ENCODE measurements around the gene VCL.

- TF ChIP-seq, protein P1, sequence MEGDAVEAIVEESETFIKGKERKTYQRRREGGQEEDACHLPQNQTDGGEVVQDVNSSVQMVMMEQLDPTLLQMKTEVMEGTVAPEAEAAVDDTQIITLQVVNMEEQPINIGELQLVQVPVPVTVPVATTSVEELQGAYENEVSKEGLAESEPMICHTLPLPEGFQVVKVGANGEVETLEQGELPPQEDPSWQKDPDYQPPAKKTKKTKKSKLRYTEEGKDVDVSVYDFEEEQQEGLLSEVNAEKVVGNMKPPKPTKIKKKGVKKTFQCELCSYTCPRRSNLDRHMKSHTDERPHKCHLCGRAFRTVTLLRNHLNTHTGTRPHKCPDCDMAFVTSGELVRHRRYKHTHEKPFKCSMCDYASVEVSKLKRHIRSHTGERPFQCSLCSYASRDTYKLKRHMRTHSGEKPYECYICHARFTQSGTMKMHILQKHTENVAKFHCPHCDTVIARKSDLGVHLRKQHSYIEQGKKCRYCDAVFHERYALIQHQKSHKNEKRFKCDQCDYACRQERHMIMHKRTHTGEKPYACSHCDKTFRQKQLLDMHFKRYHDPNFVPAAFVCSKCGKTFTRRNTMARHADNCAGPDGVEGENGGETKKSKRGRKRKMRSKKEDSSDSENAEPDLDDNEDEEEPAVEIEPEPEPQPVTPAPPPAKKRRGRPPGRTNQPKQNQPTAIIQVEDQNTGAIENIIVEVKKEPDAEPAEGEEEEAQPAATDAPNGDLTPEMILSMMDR (IDR thresholded peaks at IDR 0.05; ENCODE audit: control extremely low read depth in 1 of 3, insufficient read depth in 1 of 3, low read depth in 1 of 3, low read length in 3 of 3): no peak
- TF ChIP-seq RXRA (IDR thresholded peaks at IDR 0.05; ENCODE audit: insufficient read depth, low read depth, low read length) (no peak), CHD1 (IDR thresholded peaks at IDR 0.05; ENCODE audit: low read depth, low read length) (no peak), ASH2L (IDR thresholded peaks at IDR 0.05; ENCODE audit: low read length) (no peak), EZH2 (IDR thresholded peaks at IDR 0.05; ENCODE audit: low read depth, low read length, severe bottlenecking) (no peak), ZNF274 (IDR thresholded peaks at IDR 0.05; ENCODE audit: borderline replicate concordance, extremely low read depth, low read length) (no peak), GTF2F1 (IDR thresholded peaks at IDR 0.05; ENCODE audit: borderline replicate concordance, low read depth, low read length) (no peak), MAFK (IDR thresholded peaks at IDR 0.05; ENCODE audit: low read depth, low read length) (no peak), TAF1 (IDR thresholded peaks at IDR 0.05; ENCODE audit: low read depth, low read length) (no peak)
These were observed 106.6 kb downstream of the VCL start for GRCh38 chr10:74104480-74104879.

All from H1 (cell line).